OCI-LY7 (cell line): ENCODE data around the gene L3MBTL1.

Experiments
- CTCF ChIP-seq: fragments of 200-600 bp; sonication (generic); conservative IDR thresholded peaks from 2 replicates; pipeline ENCODE4 v1.5.1; 2014; ENCODE audit warnings: mild to moderate bottlenecking, antibody characterized with exemption, low read length, moderate library complexity, mixed read lengths
- EZH2phosphoT487 ChIP-seq: fragments of 200-600 bp; sonication (generic); IDR thresholded peaks from 2 replicates; pipeline ENCODE4 v1.6.1; 2018; ENCODE audit warnings: low read depth, borderline replicate concordance, mild to moderate bottlenecking, mixed run types, antibody characterized with exemption, low read length, moderate library complexity, mixed read lengths

DNA sequence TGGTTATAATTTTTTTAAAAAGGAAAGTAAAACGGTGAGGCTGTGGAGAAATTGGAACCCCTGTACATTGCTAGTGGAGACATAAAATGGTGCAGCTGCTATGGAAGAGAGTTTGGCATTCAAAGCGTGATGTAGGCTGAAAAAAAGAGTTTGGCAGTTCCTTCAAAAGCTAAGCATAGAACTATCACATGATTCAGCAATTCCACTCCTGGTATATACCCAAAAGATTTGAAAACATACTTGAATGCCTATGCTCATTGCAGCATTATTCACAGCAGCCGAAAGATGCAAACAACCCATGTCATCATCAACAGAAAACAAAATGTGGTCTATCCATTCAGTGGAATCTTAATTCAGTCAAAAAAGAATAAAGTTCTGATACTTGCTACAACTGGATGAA, 46.9 kb downstream of the L3MBTL1 start:
- TF ChIP-seq EZH2phosphoT487 (no peak), CTCF (no peak)
